ENCODE measurements around the gene DUS2. TPM values are rescaled to one million over a fixed set of nuclear protein-coding genes. Genes with fewer than 3 reads are reported as not detected.
"Not testable (repeated sequence)": the region's sequence is repeated elsewhere in the genome, so short reads cannot be mapped to it uniquely, and the experiment has no call there.

DUS2 gene
- total RNA-seq, 4 donors from 2014 or later, result 4.5 to 9.6 (median 7.1) TPM

- no peak overlapping the region for H3K4me3 ChIP-seq
- peak; percentile 16 to 53 (median 44) for TF ChIP-seq CTCF (IDR thresholded peaks at IDR 0.05 in 4 of 5, conservative IDR thresholded peaks at IDR 0.05 in 1 of 5)
- no peak for TF ChIP-seq POLR2A (IDR thresholded peaks at IDR 0.05)
- intact Hi-C loops (cut with DNase I; ENCODE audit: low total_unique reads) (no loop called here), in situ Hi-C loops (cut with MboI; ENCODE audit: low sequenced_read_pairs in 4 of 4) (no loop called here)
- no peaks in the 10 kb centered on the region for H3K27me3 ChIP-seq
- H3K9me3 ChIP-seq, result no peaks in the 10 kb centered on the region
- DNase-seq, result no peak
- H3K27ac ChIP-seq, result peak overlapping the region; percentile 12 to 35 (median 24)
- ATAC-seq, result peak; percentile 48 to 53
- H3K4me1 ChIP-seq, result peaks cover 33 to 58% of the 10 kb centered on the region in 2 donors
- no peaks in the 10 kb centered on the region for H3K36me3 ChIP-seq
Measured at GRCh38 chr16:68116256-68116867, 93.3 kb downstream of the DUS2 start.

GRCh38 chr16:68117884-68118283 lies 94.8 kb downstream of the DUS2 start:
- H3K4me1 ChIP-seq, result peaks cover 34 to 66% of the 10 kb centered on the region in 2 donors
- in situ Hi-C loops (cut with MboI; ENCODE audit: low sequenced_read_pairs in 4 of 4) (no loop called here), intact Hi-C loops (cut with DNase I; ENCODE audit: low total_unique reads) (no loop called here)
- H3K4me3 ChIP-seq, result no peak overlapping the region
- TF ChIP-seq POLR2A (IDR thresholded peaks at IDR 0.05), result no peak
- no peak for TF ChIP-seq CTCF (IDR thresholded peaks at IDR 0.05 in 4 of 5, conservative IDR thresholded peaks at IDR 0.05 in 1 of 5)
- ATAC-seq (no peak), DNase-seq (no peak)
- H3K36me3 ChIP-seq, result no peaks in the 10 kb centered on the region
- no peaks in the 10 kb centered on the region for H3K9me3 ChIP-seq
- no peaks in the 10 kb centered on the region for H3K27me3 ChIP-seq
- peak overlapping the region in 3 of 4 donors; percentile 12 to 28 (median 19) for H3K27ac ChIP-seq

GRCh38 chr16:68118954-68119353 lies 95.9 kb downstream of the DUS2 start:
- H3K36me3 ChIP-seq; in situ Hi-C loops (cut with MboI; ENCODE audit: low sequenced_read_pairs in 4 of 4); DNase-seq; H3K27me3 ChIP-seq; H3K4me3 ChIP-seq; intact Hi-C loops (cut with DNase I; ENCODE audit: low total_unique reads); H3K9me3 ChIP-seq; ATAC-seq: not testable (repeated sequence)
- H3K4me1 ChIP-seq, result peaks cover 39 to 60% of the 10 kb centered on the region in 2 donors
- H3K27ac ChIP-seq, result peak overlapping the region in 1 of 4 donors; percentile 46

- in situ Hi-C loops (cut with MboI; ENCODE audit: low sequenced_read_pairs in 4 of 4); ATAC-seq; H3K9me3 ChIP-seq; H3K27me3 ChIP-seq; H3K36me3 ChIP-seq; DNase-seq; H3K4me3 ChIP-seq; intact Hi-C loops (cut with DNase I; ENCODE audit: low total_unique reads): not testable (repeated sequence)
- H3K27ac ChIP-seq, result peak overlapping the region in 3 of 4 donors; percentile 18 to 46 (median 27)
- H3K4me1 ChIP-seq, result peaks cover 29 to 48% of the 10 kb centered on the region in 2 donors
Measured at GRCh38 chr16:68120496-68120895, 97.4 kb downstream of the DUS2 start.

- ATAC-seq (no peak), DNase-seq (no peak)
- no peaks in the 10 kb centered on the region for H3K9me3 ChIP-seq
- no peak for TF ChIP-seq CTCF (IDR thresholded peaks at IDR 0.05 in 4 of 5, conservative IDR thresholded peaks at IDR 0.05 in 1 of 5)
- TF ChIP-seq POLR2A (IDR thresholded peaks at IDR 0.05), result no peak
- no peaks in the 10 kb centered on the region for H3K27me3 ChIP-seq
- no peak overlapping the region for H3K27ac ChIP-seq
- H3K4me3 ChIP-seq, result no peak overlapping the region
- in situ Hi-C loops (cut with MboI; ENCODE audit: low sequenced_read_pairs in 4 of 4) (no loop called here), intact Hi-C loops (cut with DNase I; ENCODE audit: low total_unique reads) (no loop called here)
- peaks cover 0 to 7% of the 10 kb centered on the region in 2 donors for H3K36me3 ChIP-seq
- peaks cover 32 to 33% of the 10 kb centered on the region in 2 donors for H3K4me1 ChIP-seq
Measured at GRCh38 chr16:68126395-68126794, 103.3 kb downstream of the DUS2 start.

Data from gastrocnemius medialis (tissue), 4 donors.